Astrocyte (in vitro differentiated cells and primary cell): ENCODE measurements around the gene ACTL6B.

Experiments used
- CTCF ChIP-seq: IDR thresholded peaks from 2 replicates; pipeline ENCODE4 v1.5.1; 2011; ENCODE audit warnings: low read depth, mild to moderate bottlenecking, inconsistent platforms, low read length, moderate library complexity; ENCODE audit not compliant: insufficient read depth
- EZH2 ChIP-seq: IDR thresholded peaks from 2 replicates; pipeline ENCODE4 v1.6.1; 2012; ENCODE audit warnings: mild to moderate bottlenecking, low read length, inconsistent platforms; ENCODE audit not compliant: insufficient read depth

GRCh38 chr7:100598425-100598824 is 57.8 kb downstream of the ACTL6B start:
- TF ChIP-seq CTCF: no peak
- TF ChIP-seq EZH2: no peak
